Bone marrow (tissue), 2 donors: Measurements from ENCODE around the gene ATP1B2.
A peak's percentile ranks its signal among the peaks of the same experiment; 100 is the strongest.
"Not testable (repeated sequence)": the region's sequence is repeated elsewhere in the genome, so short reads cannot be mapped to it uniquely, and the experiment has no call there.

Experiments used
- DNase-seq, 2 donors: peaks; one replicate each; lab custom pipeline; 2025; lab: John Stamatoyannopoulos, UW

ATP1B2 gene

GRCh38 chr17:7634384-7634783 is 16.3 kb upstream of the ATP1B2 start:
- DNase-seq: no peak

- no peak for DNase-seq
Observed at GRCh38 chr17:7636163-7636562, 14.6 kb upstream of the ATP1B2 start.

GRCh38 chr17:7640783-7641182 is 9.9 kb upstream of the ATP1B2 start:
- DNase-seq: no peak

GRCh38 chr17:7641635-7642034 is 9.1 kb upstream of the ATP1B2 start:
- not testable (repeated sequence) for DNase-seq

- no peak for DNase-seq
Observed at GRCh38 chr17:7644775-7645174, 6.0 kb upstream of the ATP1B2 start.

GRCh38 chr17:7646457-7646856 is 4.3 kb upstream of the ATP1B2 start:
- DNase-seq: no peak

- DNase-seq: no peak
Observed at GRCh38 chr17:7647018-7647417, 3.7 kb upstream of the ATP1B2 start.

- no peak for DNase-seq
Observed at GRCh38 chr17:7651097-7651664, 455 bp downstream of the ATP1B2 start.

GRCh38 chr17:7651665-7652387 is 1.1 kb downstream of the ATP1B2 start:
- no peak for DNase-seq

- DNase-seq: no peak
Observed at GRCh38 chr17:7652388-7653356, 1.9 kb downstream of the ATP1B2 start.

GRCh38 chr17:7654832-7655540 is 4.3 kb downstream of the ATP1B2 start:
- DNase-seq: no peak

GRCh38 chr17:7655541-7655840 is 4.8 kb downstream of the ATP1B2 start:
- no peak for DNase-seq

- no peak for DNase-seq
Observed at GRCh38 chr17:7656958-7657609, 6.4 kb downstream of the ATP1B2 start.

GRCh38 chr17:7667656-7668406 is 17.1 kb downstream of the ATP1B2 start:
- no peak for DNase-seq

- no peak for DNase-seq
Observed at GRCh38 chr17:7668482-7668881, 17.8 kb downstream of the ATP1B2 start.

- DNase-seq: peak in 1 of 2 donors; percentile 2
Observed at GRCh38 chr17:7673239-7673638, 22.5 kb downstream of the ATP1B2 start.

- no peak for DNase-seq
Observed at GRCh38 chr17:7674934-7675333, 24.2 kb downstream of the ATP1B2 start.

- no peak for DNase-seq
Observed at GRCh38 chr17:7676533-7676932, 25.8 kb downstream of the ATP1B2 start.

- DNase-seq: no peak
Observed at GRCh38 chr17:7677388-7678067, 26.8 kb downstream of the ATP1B2 start.

GRCh38 chr17:7684851-7685532 is 34.3 kb downstream of the ATP1B2 start:
- DNase-seq: no peak
